Measurements from ENCODE around the gene SYT9. TPM values are rescaled to one million over a fixed set of nuclear protein-coding genes. Genes with fewer than 3 reads are reported as not detected.

The SYT9 gene
- total RNA-seq, 2 donors from 2014 or later = 0.81 to 2.2 TPM

DNA sequence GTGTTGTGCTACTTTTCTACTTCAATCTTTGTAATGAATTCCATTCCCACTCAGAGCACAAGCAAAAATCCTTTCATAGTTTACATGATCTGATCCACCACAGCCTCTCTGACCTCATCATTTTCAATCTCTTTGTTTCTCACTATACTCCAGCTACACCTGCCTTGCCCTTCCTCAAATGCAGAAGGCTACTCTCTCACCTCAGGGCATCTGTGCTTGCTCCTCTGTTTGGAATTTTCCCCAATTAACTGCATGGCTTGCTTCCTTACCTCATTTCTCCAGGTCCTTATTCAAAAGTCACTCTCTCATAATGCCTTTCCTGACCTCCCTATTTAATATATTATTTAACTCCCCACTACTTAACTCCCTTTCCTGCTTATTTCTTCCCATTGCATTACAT lies 133.0 kb downstream of the SYT9 start:
- Histone ChIP-seq H3K4me3 (ENCODE audit: low read length) (no peak overlapping the region), H3K27me3 (ENCODE audit: control insufficient read depth, insufficient read depth, low read length, poor library complexity, severe bottlenecking) (no peaks in the 10 kb centered on the region), H3K4me1 (ENCODE audit: control insufficient read depth, insufficient read depth, low read length) (no peaks in the 10 kb centered on the region), H3K9ac (ENCODE audit: extremely low read depth, low read length, poor library complexity, severe bottlenecking) (no peak overlapping the region), H3K36me3 (ENCODE audit: control insufficient read depth, insufficient read depth, low read length) (no peaks in the 10 kb centered on the region), H3K9me3 (ENCODE audit: control insufficient read depth, low read length) (no peaks in the 10 kb centered on the region), H3K27ac (ENCODE audit: low read depth, low read length) (no peak overlapping the region)
- no peak for DNase-seq
- TF ChIP-seq, protein P1, sequence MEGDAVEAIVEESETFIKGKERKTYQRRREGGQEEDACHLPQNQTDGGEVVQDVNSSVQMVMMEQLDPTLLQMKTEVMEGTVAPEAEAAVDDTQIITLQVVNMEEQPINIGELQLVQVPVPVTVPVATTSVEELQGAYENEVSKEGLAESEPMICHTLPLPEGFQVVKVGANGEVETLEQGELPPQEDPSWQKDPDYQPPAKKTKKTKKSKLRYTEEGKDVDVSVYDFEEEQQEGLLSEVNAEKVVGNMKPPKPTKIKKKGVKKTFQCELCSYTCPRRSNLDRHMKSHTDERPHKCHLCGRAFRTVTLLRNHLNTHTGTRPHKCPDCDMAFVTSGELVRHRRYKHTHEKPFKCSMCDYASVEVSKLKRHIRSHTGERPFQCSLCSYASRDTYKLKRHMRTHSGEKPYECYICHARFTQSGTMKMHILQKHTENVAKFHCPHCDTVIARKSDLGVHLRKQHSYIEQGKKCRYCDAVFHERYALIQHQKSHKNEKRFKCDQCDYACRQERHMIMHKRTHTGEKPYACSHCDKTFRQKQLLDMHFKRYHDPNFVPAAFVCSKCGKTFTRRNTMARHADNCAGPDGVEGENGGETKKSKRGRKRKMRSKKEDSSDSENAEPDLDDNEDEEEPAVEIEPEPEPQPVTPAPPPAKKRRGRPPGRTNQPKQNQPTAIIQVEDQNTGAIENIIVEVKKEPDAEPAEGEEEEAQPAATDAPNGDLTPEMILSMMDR (conservative IDR thresholded peaks at IDR 0.05) = no peak
- H3K27me3 Mint-ChIP-seq (ENCODE audit: insufficient read depth) = no peaks in the 10 kb centered on the region
- no peaks in the 10 kb centered on the region for H3K9me3 Mint-ChIP-seq
- no peaks in the 10 kb centered on the region for H3K36me3 Mint-ChIP-seq (ENCODE audit: low read depth)
- H3K4me3 Mint-ChIP-seq = no peak overlapping the region
- H3K27ac Mint-ChIP-seq = no peak overlapping the region
- H3K4me1 Mint-ChIP-seq = no peaks in the 10 kb centered on the region

- Mint-ChIP-seq H3K4me3 (no peak overlapping the region), H3K27ac (no peak overlapping the region), H3K9me3 (no peaks in the 10 kb centered on the region), H3K36me3 (ENCODE audit: low read depth) (no peaks in the 10 kb centered on the region), H3K4me1 (no peaks in the 10 kb centered on the region), H3K27me3 (ENCODE audit: insufficient read depth) (no peaks in the 10 kb centered on the region)
- Histone ChIP-seq H3K9me3 (ENCODE audit: control insufficient read depth, low read length) (no peaks in the 10 kb centered on the region), H3K27me3 (ENCODE audit: control insufficient read depth, insufficient read depth, low read length, poor library complexity, severe bottlenecking) (no peaks in the 10 kb centered on the region), H3K27ac (ENCODE audit: low read depth, low read length) (no peak overlapping the region), H3K4me1 (ENCODE audit: control insufficient read depth, insufficient read depth, low read length) (no peaks in the 10 kb centered on the region), H3K36me3 (ENCODE audit: control insufficient read depth, insufficient read depth, low read length) (no peaks in the 10 kb centered on the region), H3K4me3 (ENCODE audit: low read length) (no peak overlapping the region), H3K9ac (ENCODE audit: extremely low read depth, low read length, poor library complexity, severe bottlenecking) (no peak overlapping the region)
- no peak for DNase-seq
- 100% methylated on average over 1 of the region's 1 CpG; no CpG with 5 or more reads in 1 of the 2 experiments for WGBS, 2 experiments (ENCODE audit: insufficient coverage in 1 of 2, insufficient read length in 1 of 2)
- TF ChIP-seq, protein P1 (conservative IDR thresholded peaks at IDR 0.05) = no peak
Measured at GRCh38 chr11:7385532-7385931, 133.8 kb downstream of the SYT9 start.

DNA sequence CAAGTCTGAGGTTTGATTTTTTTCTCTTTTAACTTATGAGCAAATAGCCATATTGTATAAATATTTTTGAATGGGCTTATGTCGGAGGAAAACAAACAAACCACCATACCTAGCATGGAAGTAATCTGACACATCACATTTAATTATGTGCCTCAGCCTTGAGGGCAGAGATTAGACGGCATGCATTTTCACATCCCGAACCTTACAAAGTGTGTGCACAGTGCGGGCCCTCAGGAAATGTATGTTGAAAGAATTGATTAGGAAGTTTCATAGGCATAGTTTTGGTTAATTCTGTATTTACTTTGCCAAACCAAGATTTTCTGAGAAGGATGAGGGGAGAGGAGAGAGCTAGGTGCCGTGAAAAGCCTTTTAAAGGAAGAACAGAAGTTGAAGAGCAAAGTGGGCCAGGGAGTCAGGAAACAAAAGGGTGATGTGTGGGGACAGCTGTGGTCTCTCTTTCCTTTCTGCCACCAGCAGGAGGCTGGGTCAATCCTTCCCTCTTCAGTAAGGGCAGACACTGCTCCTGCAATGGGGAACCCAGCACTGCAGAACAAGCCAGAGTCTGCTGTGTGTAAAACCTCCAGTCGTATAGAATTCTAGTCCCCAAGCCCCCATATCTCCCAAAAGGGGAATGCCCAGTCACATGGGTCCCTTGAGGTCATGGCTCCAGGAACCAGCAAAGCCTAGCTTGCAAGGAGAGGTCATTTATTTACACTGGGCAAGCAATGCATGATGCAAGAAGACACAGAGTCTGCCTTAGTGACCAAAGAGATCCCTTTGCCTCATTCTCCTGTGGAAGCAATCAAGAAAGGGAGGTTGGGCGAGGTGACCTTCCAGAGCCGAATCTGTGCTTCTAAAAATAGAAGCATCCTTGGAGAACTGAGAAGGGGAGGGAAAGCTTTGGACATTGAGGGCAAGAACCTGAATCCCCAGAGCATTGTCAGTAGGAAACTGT lies 162.5 kb downstream of the SYT9 start:
- H3K4me3 ChIP-seq (ENCODE audit: low read length) = no peak overlapping the region
- H3K27ac ChIP-seq (ENCODE audit: low read depth, low read length) = no peak overlapping the region
- TF ChIP-seq, protein P1 (conservative IDR thresholded peaks at IDR 0.05) = peak; percentile 69
- Mint-ChIP-seq H3K27ac (no peak overlapping the region), H3K36me3 (ENCODE audit: low read depth) (no peaks in the 10 kb centered on the region), H3K4me3 (no peak overlapping the region), H3K4me1 (no peaks in the 10 kb centered on the region), H3K9me3 (no peaks in the 10 kb centered on the region), H3K27me3 (ENCODE audit: insufficient read depth) (peaks cover under 1% of the 10 kb centered on the region)
- H3K27me3 ChIP-seq (ENCODE audit: control insufficient read depth, insufficient read depth, low read length, poor library complexity, severe bottlenecking) = no peaks in the 10 kb centered on the region
- WGBS, 2 experiments (ENCODE audit: insufficient coverage in 1 of 2, insufficient read length in 1 of 2) = 88 to 95% methylated on average over 3 to 7 of the region's 8 CpGs
- no peak overlapping the region for H3K9ac ChIP-seq (ENCODE audit: extremely low read depth, low read length, poor library complexity, severe bottlenecking)
- H3K4me1 ChIP-seq (ENCODE audit: control insufficient read depth, insufficient read depth, low read length) = no peaks in the 10 kb centered on the region
- DNase-seq = peak; percentile 59
- H3K9me3 ChIP-seq (ENCODE audit: control insufficient read depth, low read length) = no peaks in the 10 kb centered on the region
- H3K36me3 ChIP-seq (ENCODE audit: control insufficient read depth, insufficient read depth, low read length) = no peaks in the 10 kb centered on the region
